Fibroblast of pulmonary artery (primary cell): ENCODE results near the gene PAGE4.

Experiments used
- DNase-seq: peaks from one replicate; pipeline ENCODE4 v3.0.0-alpha.2; 2010; ENCODE audit warnings: low read depth
- H3K4me3 ChIP-seq: replicated peaks from 2 replicates; pipeline ENCODE4 v1.5.1; 2011; ENCODE audit warnings: low read depth, mild to moderate bottlenecking, control low read depth, low read length, moderate library complexity
- TF ChIP-seq, protein P1 (sequence below): IDR thresholded peaks from 2 replicates; pipeline ENCODE4 v1.5.1; 2011; ENCODE audit warnings: mild to moderate bottlenecking, control low read depth, low read length, inconsistent platforms; ENCODE audit errors: missing control alignments

Gene PAGE4

DNA sequence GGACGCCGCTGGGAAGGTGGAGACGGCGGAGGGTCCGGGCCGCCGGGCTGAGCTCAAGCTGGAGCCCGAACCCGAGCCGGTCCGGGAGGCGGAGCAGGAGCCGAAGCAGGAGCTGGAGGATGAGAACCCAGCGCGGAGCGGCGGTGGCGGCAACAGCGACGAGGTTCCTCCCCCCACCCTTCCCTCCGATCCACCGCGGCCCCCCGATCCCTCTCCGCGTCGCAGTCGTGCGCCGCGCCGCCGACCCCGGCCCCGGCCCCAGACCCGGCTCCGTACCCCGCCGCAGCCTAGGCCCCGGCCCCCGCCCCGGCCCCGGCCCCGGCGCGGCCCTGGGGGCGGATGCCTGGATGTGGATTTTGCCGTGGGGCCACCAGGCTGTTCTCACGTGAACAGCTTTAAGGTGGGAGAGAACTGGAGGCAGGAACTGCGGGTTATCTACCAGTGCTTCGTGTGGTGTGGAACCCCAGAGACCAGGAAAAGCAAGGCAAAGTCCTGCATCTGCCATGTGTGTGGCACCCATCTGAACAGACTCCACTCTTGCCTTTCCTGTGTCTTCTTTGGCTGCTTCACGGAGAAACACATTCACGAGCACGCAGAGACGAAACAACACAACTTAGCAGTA lies 50.7 kb downstream of the PAGE4 start:
- H3K4me3 ChIP-seq: peak overlapping the region; percentile 60
- DNase-seq: no peak
- TF ChIP-seq, protein P1, sequence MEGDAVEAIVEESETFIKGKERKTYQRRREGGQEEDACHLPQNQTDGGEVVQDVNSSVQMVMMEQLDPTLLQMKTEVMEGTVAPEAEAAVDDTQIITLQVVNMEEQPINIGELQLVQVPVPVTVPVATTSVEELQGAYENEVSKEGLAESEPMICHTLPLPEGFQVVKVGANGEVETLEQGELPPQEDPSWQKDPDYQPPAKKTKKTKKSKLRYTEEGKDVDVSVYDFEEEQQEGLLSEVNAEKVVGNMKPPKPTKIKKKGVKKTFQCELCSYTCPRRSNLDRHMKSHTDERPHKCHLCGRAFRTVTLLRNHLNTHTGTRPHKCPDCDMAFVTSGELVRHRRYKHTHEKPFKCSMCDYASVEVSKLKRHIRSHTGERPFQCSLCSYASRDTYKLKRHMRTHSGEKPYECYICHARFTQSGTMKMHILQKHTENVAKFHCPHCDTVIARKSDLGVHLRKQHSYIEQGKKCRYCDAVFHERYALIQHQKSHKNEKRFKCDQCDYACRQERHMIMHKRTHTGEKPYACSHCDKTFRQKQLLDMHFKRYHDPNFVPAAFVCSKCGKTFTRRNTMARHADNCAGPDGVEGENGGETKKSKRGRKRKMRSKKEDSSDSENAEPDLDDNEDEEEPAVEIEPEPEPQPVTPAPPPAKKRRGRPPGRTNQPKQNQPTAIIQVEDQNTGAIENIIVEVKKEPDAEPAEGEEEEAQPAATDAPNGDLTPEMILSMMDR: no peak

DNA sequence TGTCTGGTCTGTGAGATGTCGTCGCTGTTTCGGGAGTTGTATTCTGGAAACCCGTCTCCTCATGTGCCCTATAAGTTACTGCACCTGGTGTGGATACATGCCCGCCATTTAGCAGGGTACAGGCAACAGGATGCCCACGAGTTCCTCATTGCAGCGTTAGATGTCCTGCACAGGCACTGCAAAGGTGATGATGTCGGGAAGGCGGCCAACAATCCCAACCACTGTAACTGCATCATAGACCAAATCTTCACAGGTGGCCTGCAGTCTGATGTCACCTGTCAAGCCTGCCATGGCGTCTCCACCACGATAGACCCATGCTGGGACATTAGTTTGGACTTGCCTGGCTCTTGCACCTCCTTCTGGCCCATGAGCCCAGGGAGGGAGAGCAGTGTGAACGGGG lies 51.6 kb downstream of the PAGE4 start:
- no peak for DNase-seq
- TF ChIP-seq, protein P1: no peak
- no peak overlapping the region for H3K4me3 ChIP-seq
